Endothelial cell of umbilical vein (primary cell): ENCODE measurements around the gene CARMIL1. TPM values are rescaled to one million over a fixed set of nuclear protein-coding genes. Genes with fewer than 3 reads are reported as not detected.

Source experiments
- BruUV-seq: library from RNA; stranded (reverse); fragments of 400-500 nt; replicated peaks from 2 replicates; lab custom pipeline; 2021; lab: Mats Ljungman, UMichigan
- CTCF ChIA-PET: fragments of 300-600, 350-600 bp; sonication (Branson Sonifier 250); formaldehyde crosslinking; loops from one replicate; lab custom pipeline; 2021; ENCODE audit warnings: antibody characterized with exemption, inconsistent platforms; lab: Charles Lee
- POLR2A ChIA-PET: fragments of 300-600, 350-600 bp; sonication (Branson Sonifier 250); formaldehyde crosslinking; loops from one replicate; lab custom pipeline; 2021; ENCODE audit warnings: antibody characterized with exemption, inconsistent platforms; lab: Charles Lee
- DNase-seq: peaks from one replicate; pipeline ENCODE4 v3.0.0-alpha.2; 2011; ENCODE audit warnings: low read depth, low spot score
- FAIRE-seq: peaks from 2 replicates; lab custom pipeline; 2011; peaks lifted over from hg19 to GRCh38; lab: Jason Lieb, UNC
- H2AFZ ChIP-seq: 2 replicates; pipeline ENCODE4 v1.6.0; 2012; ENCODE audit warnings: low read depth, low read length, control low read depth, inconsistent platforms
- H3K27ac ChIP-seq: 2 replicates; pipeline ENCODE4 v1.5.1; 2011; ENCODE audit warnings: low read depth, mild to moderate bottlenecking, control low read depth, low read length, moderate library complexity; ENCODE audit not compliant: insufficient read depth
- H3K27me3 ChIP-seq, 2 experiments: 2 replicates each; pipeline versions ENCODE4 v1.6.0 to v1.6.1; 2011; ENCODE audit warnings: low read length in 2 of 2, mixed read lengths in 1 of 2; ENCODE audit not compliant: control insufficient read depth in 2 of 2, insufficient read depth in 2 of 2
- H3K36me3 ChIP-seq, 2 experiments: 2 replicates in 1 of 2; 3 replicates in 1 of 2; pipeline ENCODE4 v1.5.1; 2011; ENCODE audit warnings: low read length in 2 of 2, mild to moderate bottlenecking in 1 of 2, moderate library complexity in 1 of 2; ENCODE audit not compliant: control insufficient read depth in 2 of 2, insufficient read depth in 2 of 2; ENCODE audit errors: extremely low read depth in 1 of 2
- H3K4me1 ChIP-seq: 3 replicates; pipeline ENCODE4 v1.5.1; 2011; ENCODE audit warnings: mild to moderate bottlenecking, low read length; ENCODE audit not compliant: control insufficient read depth, insufficient read depth; ENCODE audit errors: extremely low read depth
- H3K4me2 ChIP-seq: 2 replicates; pipeline ENCODE4 v1.6.1; 2011; ENCODE audit warnings: low read length, control low read depth, mixed read lengths; ENCODE audit not compliant: insufficient read depth
- H3K4me3 ChIP-seq, 3 experiments: fragments of 200-600 bp in 1 of 3; sonication (generic), shearing (Covaris generic) in 1 of 3; replicated peaks in 1 of 3; 2 replicates each; pipeline ENCODE4 v1.5.1; 2011 to 2016; ENCODE audit warnings: control low read depth in 3 of 3, low read length in 3 of 3, mild to moderate bottlenecking in 2 of 3, inconsistent platforms in 1 of 3, low read depth in 1 of 3, moderate library complexity in 1 of 3; ENCODE audit not compliant: insufficient read depth in 1 of 3
- H3K79me2 ChIP-seq: 2 replicates; pipeline ENCODE4 v1.6.0; 2012; ENCODE audit warnings: low read length, inconsistent platforms; ENCODE audit not compliant: control insufficient read depth, insufficient read depth
- H3K9ac ChIP-seq: replicated peaks from 2 replicates; pipeline ENCODE3; 2011; ENCODE audit warnings: low read length, control low read depth; ENCODE audit not compliant: insufficient read depth; ENCODE audit errors: extremely low read depth
- H3K9me1 ChIP-seq: replicated peaks from 3 replicates; pipeline ENCODE4 v1.6.0; 2011; ENCODE audit warnings: mild to moderate bottlenecking, low read length; ENCODE audit not compliant: control insufficient read depth, insufficient read depth; ENCODE audit errors: extremely low read depth
- H3K9me3 ChIP-seq: replicated peaks from 2 replicates; pipeline ENCODE4 v1.5.1; 2012; ENCODE audit warnings: low read length, inconsistent platforms; ENCODE audit not compliant: control insufficient read depth, insufficient read depth
- H4K20me1 ChIP-seq: replicated peaks from 2 replicates; pipeline ENCODE3; 2011; ENCODE audit warnings: mild to moderate bottlenecking, low read length; ENCODE audit not compliant: control insufficient read depth, insufficient read depth; ENCODE audit errors: extremely low read depth
- CTCF ChIP-seq, 2 donors: IDR thresholded peaks; 1 replicate in 1 of 2; 2 replicates in 1 of 2; pipeline ENCODE4 v1.5.1; 2011; ENCODE audit warnings: low read length in 2 of 2, mild to moderate bottlenecking in 2 of 2, moderate library complexity in 2 of 2, control low read depth in 1 of 2, inconsistent platforms in 1 of 2, low read depth in 1 of 2; ENCODE audit not compliant: insufficient read depth in 1 of 2; ENCODE audit errors: extremely low read depth in 1 of 2
- EZH2 ChIP-seq: IDR thresholded peaks from 2 replicates; pipeline ENCODE4 v1.6.1; 2012; ENCODE audit warnings: borderline replicate concordance, low read depth, mild to moderate bottlenecking, moderate library complexity, low read length, inconsistent platforms; ENCODE audit not compliant: severe bottlenecking
- FOS ChIP-seq: IDR thresholded peaks from 2 replicates; pipeline ENCODE4 v1.6.1; 2011; ENCODE audit warnings: mild to moderate bottlenecking, low read length, moderate library complexity, borderline replicate concordance; ENCODE audit not compliant: insufficient read depth
- GATA2 ChIP-seq: IDR thresholded peaks from 2 replicates; pipeline ENCODE4 v1.7.0; 2011; ENCODE audit warnings: low read depth, mild to moderate bottlenecking, moderate library complexity, mixed read lengths, low read length; ENCODE audit not compliant: insufficient read length, insufficient read depth
- JUN ChIP-seq: IDR thresholded peaks from 2 replicates; pipeline ENCODE4 v1.6.1; 2011; ENCODE audit warnings: borderline replicate concordance, low read depth; ENCODE audit not compliant: insufficient read length, insufficient read depth
- MYC ChIP-seq: IDR thresholded peaks from one replicate; pipeline ENCODE4 v1.6.1; 2011; ENCODE audit warnings: mild to moderate bottlenecking, low read depth, low read length
- POLR2A ChIP-seq: IDR thresholded peaks from 2 replicates; pipeline ENCODE4 v1.6.1; 2012; ENCODE audit warnings: low read depth, mild to moderate bottlenecking, control low read depth, low read length
- POLR2AphosphoS5 ChIP-seq: IDR thresholded peaks from 2 replicates; pipeline ENCODE4 v1.6.1; 2012; ENCODE audit warnings: low read depth, mild to moderate bottlenecking, control low read depth, low read length, moderate library complexity; ENCODE audit not compliant: insufficient read depth
- dilution Hi-C: fragments of 300-500 bp; cut with MboI; formaldehyde crosslinking; loops from one replicate; pipeline ENCODE4 v1.15.0; 2019; ENCODE audit warnings: low sequenced_read_pairs; ENCODE audit not compliant: extremely low pct_ligation_motif_present
- intact Hi-C: fragments of 100-400 bp; cut with micrococcal nuclease; formaldehyde crosslinking; loops from one replicate; pipeline ENCODE4 v1.10.0; 2022
- polyA plus RNA-seq, 4 experiments: library from polyadenylated mRNA; depleted of rRNA in 3 of 4; stranded (reverse) in 3 of 4; unstranded in 1 of 4; fragments of >200 nt; gene quantifications; 2 replicates each; pipeline versions ENCODE4 v1.2.1 to v1.2.3, GENCODE V29; 2011 to 2012; ENCODE audit warnings: missing spikeins in 1 of 4
- total RNA-seq: library from RNA; stranded (reverse); gene quantifications from 2 replicates; pipeline ENCODE4 v1.2.3, GENCODE V29; 2021
- TF ChIP-seq, protein P1 (sequence below): IDR thresholded peaks from 2 replicates; pipeline ENCODE4 v1.6.1; 2011; ENCODE audit not compliant: insufficient read depth, insufficient read length

CARMIL1 gene
- total and polyA plus RNA-seq, 2 donors (not counting 3 experiments of a cell fraction or from before 2014, with no cell fraction given): 1.3 to 8.7 TPM

GRCh38 chr6:25354078-25354932 lies 75.1 kb downstream of the CARMIL1 start:
- POLR2A ChIA-PET: no interaction called here
- Histone ChIP-seq H3K9me3 (no peaks in the 10 kb centered on the region), H3K36me3 (no peaks in the 10 kb centered on the region), H4K20me1 (no peaks in the 10 kb centered on the region), H3K79me2 (no peaks in the 10 kb centered on the region), H3K27ac (no peak overlapping the region), H3K9me1 (no peaks in the 10 kb centered on the region), H3K27me3 (no peaks in the 10 kb centered on the region), H3K9ac (no peak overlapping the region), H3K4me1 (no peaks in the 10 kb centered on the region), H2AFZ (no peak overlapping the region), H3K4me2 (no peak overlapping the region), H3K4me3 (no peak overlapping the region)
- DNase-seq: no peak
- no peak for FAIRE-seq
- CTCF ChIA-PET: interaction anchor here (1.4 kb wide), 1 partner anchor 18 kb away, joined by 3 read pairs; no protein-coding TSS in a partner anchor
- intact Hi-C loops (no loop called here), dilution Hi-C loops (no loop called here)
- BruUV-seq: no TSS peak
- TF ChIP-seq POLR2AphosphoS5 (no peak), JUN (no peak), GATA2 (no peak), POLR2A (no peak), CTCF (IDR thresholded peaks at IDR 0.05; ENCODE audit: extremely low read depth in 1 of 2, insufficient read depth in 1 of 2, low read depth in 1 of 2, low read length in 2 of 2) (no peak), MYC (no peak), FOS (no peak), EZH2 (no peak)
- TF ChIP-seq, protein P1, sequence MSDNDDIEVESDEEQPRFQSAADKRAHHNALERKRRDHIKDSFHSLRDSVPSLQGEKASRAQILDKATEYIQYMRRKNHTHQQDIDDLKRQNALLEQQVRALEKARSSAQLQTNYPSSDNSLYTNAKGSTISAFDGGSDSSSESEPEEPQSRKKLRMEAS: no peak
